ENCODE results near the gene FMOD.

Gene FMOD

DNA sequence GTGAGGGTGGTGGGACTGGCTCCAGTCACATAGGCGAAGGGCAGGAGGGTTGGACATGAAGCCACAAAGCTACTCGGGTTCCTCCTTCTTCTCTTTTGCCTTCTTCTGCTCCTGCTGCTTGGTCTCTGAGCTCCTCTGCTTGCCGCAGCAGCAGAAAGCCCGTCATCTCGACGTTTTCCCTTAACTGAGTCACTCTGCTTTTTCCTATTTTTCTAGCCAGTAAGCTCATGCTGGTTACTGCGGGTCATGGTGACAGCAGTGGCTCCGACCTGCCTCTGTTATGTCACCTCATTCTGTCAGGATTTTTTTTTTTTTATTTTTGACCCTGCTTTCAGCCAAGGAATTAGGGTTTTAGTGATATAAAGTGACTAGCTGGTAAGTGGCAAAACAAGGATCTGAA is 2.6 kb upstream of the FMOD start:
- H3K27me3 ChIP-seq (ENCODE audit: control insufficient read depth, insufficient read depth, low read length) = no peaks in the 10 kb centered on the region
- peaks cover 7% of the 10 kb centered on the region for H3K4me1 ChIP-seq (ENCODE audit: control insufficient read depth, insufficient read depth, low read length)
- no peaks in the 10 kb centered on the region for H3K36me3 ChIP-seq (ENCODE audit: control insufficient read depth, insufficient read depth, low read length)
- no peak overlapping the region for H3K9ac ChIP-seq (ENCODE audit: low read length)
- H3K4me3 ChIP-seq (ENCODE audit: low read length) = no peak overlapping the region
- H3K27ac ChIP-seq (ENCODE audit: low read depth, low read length) = no peak overlapping the region

GRCh38 chr1:203349773-203350524 is 973 bp downstream of the FMOD start:
- Histone ChIP-seq H3K4me1 (ENCODE audit: control insufficient read depth, insufficient read depth, low read length) (peaks cover 7% of the 10 kb centered on the region), H3K27me3 (ENCODE audit: control insufficient read depth, insufficient read depth, low read length) (no peaks in the 10 kb centered on the region), H3K36me3 (ENCODE audit: control insufficient read depth, insufficient read depth, low read length) (no peaks in the 10 kb centered on the region), H3K4me3 (ENCODE audit: low read length) (peak overlapping the region; percentile 59), H3K27ac (ENCODE audit: low read depth, low read length) (no peak overlapping the region), H3K9ac (ENCODE audit: low read length) (no peak overlapping the region)

- no peaks in the 10 kb centered on the region for H3K36me3 ChIP-seq (ENCODE audit: control insufficient read depth, insufficient read depth, low read length)
- no peaks in the 10 kb centered on the region for H3K27me3 ChIP-seq (ENCODE audit: control insufficient read depth, insufficient read depth, low read length)
- no peak overlapping the region for H3K4me3 ChIP-seq (ENCODE audit: low read length)
- no peak overlapping the region for H3K27ac ChIP-seq (ENCODE audit: low read depth, low read length)
- H3K4me1 ChIP-seq (ENCODE audit: control insufficient read depth, insufficient read depth, low read length) = peaks cover 7% of the 10 kb centered on the region
- H3K9ac ChIP-seq (ENCODE audit: low read length) = no peak overlapping the region
Observed at GRCh38 chr1:203349166-203349565, 1.8 kb downstream of the FMOD start.

- H3K9ac ChIP-seq (ENCODE audit: low read length) = no peak overlapping the region
Observed at GRCh38 chr1:203346769-203347102, 4.2 kb downstream of the FMOD start.

GRCh38 chr1:203346060-203346768 is 4.7 kb downstream of the FMOD start:
- H3K27ac ChIP-seq (ENCODE audit: low read depth, low read length) = no peak overlapping the region
- no peak overlapping the region for H3K4me3 ChIP-seq (ENCODE audit: low read length)
- no peaks in the 10 kb centered on the region for H3K36me3 ChIP-seq (ENCODE audit: control insufficient read depth, insufficient read depth, low read length)
- no peaks in the 10 kb centered on the region for H3K27me3 ChIP-seq (ENCODE audit: control insufficient read depth, insufficient read depth, low read length)
- no peak overlapping the region for H3K9ac ChIP-seq (ENCODE audit: low read length)
- peaks cover 4% of the 10 kb centered on the region for H3K4me1 ChIP-seq (ENCODE audit: control insufficient read depth, insufficient read depth, low read length)

More at GRCh38 chr1:203346769-203347102, 4.2 kb downstream of the FMOD start:
- peaks cover 7% of the 10 kb centered on the region for H3K4me1 ChIP-seq (ENCODE audit: control insufficient read depth, insufficient read depth, low read length)
- no peaks in the 10 kb centered on the region for H3K36me3 ChIP-seq (ENCODE audit: control insufficient read depth, insufficient read depth, low read length)
- no peak overlapping the region for H3K4me3 ChIP-seq (ENCODE audit: low read length)
- H3K27ac ChIP-seq (ENCODE audit: low read depth, low read length) = no peak overlapping the region
- H3K27me3 ChIP-seq (ENCODE audit: control insufficient read depth, insufficient read depth, low read length) = no peaks in the 10 kb centered on the region

DNA sequence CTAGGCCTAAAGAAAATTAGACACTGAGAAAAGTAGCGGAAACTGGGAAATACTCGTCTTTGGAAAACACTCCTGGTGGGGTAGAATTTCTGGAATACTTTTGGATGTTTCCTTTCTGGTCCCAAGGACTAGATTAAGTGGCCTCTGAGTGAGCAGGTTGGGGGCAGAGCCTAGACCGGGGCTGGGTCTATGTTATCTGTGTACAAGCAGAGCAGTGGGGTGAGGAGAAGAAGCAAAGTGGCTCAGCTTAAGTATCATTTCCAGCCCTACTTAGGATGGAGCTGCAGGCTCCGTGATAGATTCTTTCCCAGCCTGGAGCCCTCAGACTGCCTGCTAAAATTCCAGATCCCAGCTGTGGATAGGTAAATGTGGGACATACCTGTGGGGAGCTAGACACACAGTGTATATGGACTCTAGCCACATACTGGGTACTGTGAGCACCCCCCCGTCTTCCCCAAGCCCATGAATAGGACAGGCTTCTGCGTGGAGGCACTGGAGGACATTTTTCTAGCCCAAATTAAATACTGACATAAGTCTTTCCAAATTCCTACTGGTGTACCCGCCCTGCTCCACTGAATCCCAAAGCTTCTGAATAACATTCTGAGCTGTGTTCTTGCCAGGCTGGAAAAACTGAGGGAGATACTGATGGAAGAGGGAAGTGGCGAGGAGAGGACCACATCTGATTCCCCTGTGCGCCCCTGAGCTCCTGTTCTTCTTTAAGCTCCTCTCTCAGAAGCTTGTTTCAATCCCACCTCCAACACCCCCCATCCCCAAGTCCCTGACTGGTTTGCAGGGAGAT is 6.8 kb downstream of the FMOD start:
- H3K36me3 ChIP-seq (ENCODE audit: control insufficient read depth, insufficient read depth, low read length) = no peaks in the 10 kb centered on the region
- H3K4me1 ChIP-seq (ENCODE audit: control insufficient read depth, insufficient read depth, low read length) = no peaks in the 10 kb centered on the region
- no peaks in the 10 kb centered on the region for H3K27me3 ChIP-seq (ENCODE audit: control insufficient read depth, insufficient read depth, low read length)
- no peak overlapping the region for H3K4me3 ChIP-seq (ENCODE audit: low read length)
- no peak overlapping the region for H3K9ac ChIP-seq (ENCODE audit: low read length)
- no peak overlapping the region for H3K27ac ChIP-seq (ENCODE audit: low read depth, low read length)

DNA sequence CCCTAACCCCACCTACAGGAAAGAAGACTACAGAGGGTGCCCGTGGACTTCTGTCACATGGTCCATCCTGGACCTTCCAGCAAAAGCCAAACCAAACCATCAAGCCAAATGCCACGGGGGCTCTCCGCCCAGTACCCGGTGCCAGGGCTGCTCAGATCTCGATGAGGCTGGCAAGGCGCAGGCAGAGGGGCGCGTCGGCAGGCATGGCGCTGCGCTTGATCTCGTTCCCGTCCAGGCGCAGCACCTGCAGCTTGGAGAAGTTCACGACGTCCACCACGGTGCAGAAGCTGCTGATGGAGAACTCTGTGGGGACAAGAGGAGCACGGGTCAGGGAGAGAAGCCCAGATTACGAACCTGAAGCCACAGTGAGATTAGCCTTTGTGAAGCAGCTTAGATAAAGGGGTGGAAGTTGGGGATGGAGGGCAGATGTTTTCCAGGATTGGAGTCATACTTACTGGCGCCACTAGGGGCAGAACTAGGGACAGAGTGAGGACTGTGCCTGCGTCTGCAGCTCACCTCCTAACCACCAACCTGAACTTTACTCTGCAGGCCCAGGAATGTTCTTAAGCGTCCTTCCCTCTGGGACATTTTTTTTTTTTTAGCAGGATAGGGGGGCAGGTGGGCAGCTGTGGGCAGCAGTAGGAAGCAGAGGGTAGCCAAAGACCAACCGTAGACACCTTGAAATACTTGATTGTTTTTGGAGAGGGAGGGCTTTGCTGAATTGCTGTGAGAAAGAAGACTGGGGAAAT is 8.6 kb downstream of the FMOD start:
- no peak overlapping the region for H3K4me3 ChIP-seq (ENCODE audit: low read length)
- no peaks in the 10 kb centered on the region for H3K36me3 ChIP-seq (ENCODE audit: control insufficient read depth, insufficient read depth, low read length)
- no peak overlapping the region for H3K27ac ChIP-seq (ENCODE audit: low read depth, low read length)
- no peaks in the 10 kb centered on the region for H3K4me1 ChIP-seq (ENCODE audit: control insufficient read depth, insufficient read depth, low read length)
- H3K27me3 ChIP-seq (ENCODE audit: control insufficient read depth, insufficient read depth, low read length) = no peaks in the 10 kb centered on the region
- no peak overlapping the region for H3K9ac ChIP-seq (ENCODE audit: low read length)

- H3K27ac ChIP-seq (ENCODE audit: low read depth, low read length) = no peak overlapping the region
- no peaks in the 10 kb centered on the region for H3K4me1 ChIP-seq (ENCODE audit: control insufficient read depth, insufficient read depth, low read length)
- no peaks in the 10 kb centered on the region for H3K27me3 ChIP-seq (ENCODE audit: control insufficient read depth, insufficient read depth, low read length)
- no peak overlapping the region for H3K9ac ChIP-seq (ENCODE audit: low read length)
- no peaks in the 10 kb centered on the region for H3K36me3 ChIP-seq (ENCODE audit: control insufficient read depth, insufficient read depth, low read length)
- H3K4me3 ChIP-seq (ENCODE audit: low read length) = no peak overlapping the region
Observed at GRCh38 chr1:203340112-203340790, 10.7 kb downstream of the FMOD start.

GRCh38 chr1:203338335-203339036 is 12.4 kb downstream of the FMOD start:
- H3K4me1 ChIP-seq (ENCODE audit: control insufficient read depth, insufficient read depth, low read length) = no peaks in the 10 kb centered on the region
- no peaks in the 10 kb centered on the region for H3K27me3 ChIP-seq (ENCODE audit: control insufficient read depth, insufficient read depth, low read length)
- no peaks in the 10 kb centered on the region for H3K36me3 ChIP-seq (ENCODE audit: control insufficient read depth, insufficient read depth, low read length)
- no peak overlapping the region for H3K4me3 ChIP-seq (ENCODE audit: low read length)
- no peak overlapping the region for H3K27ac ChIP-seq (ENCODE audit: low read depth, low read length)
- no peak overlapping the region for H3K9ac ChIP-seq (ENCODE audit: low read length)

- Histone ChIP-seq H3K4me3 (ENCODE audit: low read length) (no peak overlapping the region), H3K36me3 (ENCODE audit: control insufficient read depth, insufficient read depth, low read length) (no peaks in the 10 kb centered on the region), H3K9ac (ENCODE audit: low read length) (no peak overlapping the region), H3K27me3 (ENCODE audit: control insufficient read depth, insufficient read depth, low read length) (no peaks in the 10 kb centered on the region), H3K4me1 (ENCODE audit: control insufficient read depth, insufficient read depth, low read length) (no peaks in the 10 kb centered on the region), H3K27ac (ENCODE audit: low read depth, low read length) (no peak overlapping the region)
Observed at GRCh38 chr1:203336097-203336496, 14.8 kb downstream of the FMOD start.

GRCh38 chr1:203335503-203335902 is 15.4 kb downstream of the FMOD start:
- Histone ChIP-seq H3K4me3 (ENCODE audit: low read length) (no peak overlapping the region), H3K9ac (ENCODE audit: low read length) (no peak overlapping the region), H3K27me3 (ENCODE audit: control insufficient read depth, insufficient read depth, low read length) (no peaks in the 10 kb centered on the region), H3K4me1 (ENCODE audit: control insufficient read depth, insufficient read depth, low read length) (no peaks in the 10 kb centered on the region), H3K36me3 (ENCODE audit: control insufficient read depth, insufficient read depth, low read length) (no peaks in the 10 kb centered on the region), H3K27ac (ENCODE audit: low read depth, low read length) (no peak overlapping the region)
